DMS79 treated with DMSO at 0.1 percent for 48 hours (cell line): ENCODE measurements around the gene PLEKHA6.

Experiments used
- DNase-seq: peaks from one replicate; lab custom pipeline; 2025; lab: John Stamatoyannopoulos, UW

PLEKHA6 gene

DNA sequence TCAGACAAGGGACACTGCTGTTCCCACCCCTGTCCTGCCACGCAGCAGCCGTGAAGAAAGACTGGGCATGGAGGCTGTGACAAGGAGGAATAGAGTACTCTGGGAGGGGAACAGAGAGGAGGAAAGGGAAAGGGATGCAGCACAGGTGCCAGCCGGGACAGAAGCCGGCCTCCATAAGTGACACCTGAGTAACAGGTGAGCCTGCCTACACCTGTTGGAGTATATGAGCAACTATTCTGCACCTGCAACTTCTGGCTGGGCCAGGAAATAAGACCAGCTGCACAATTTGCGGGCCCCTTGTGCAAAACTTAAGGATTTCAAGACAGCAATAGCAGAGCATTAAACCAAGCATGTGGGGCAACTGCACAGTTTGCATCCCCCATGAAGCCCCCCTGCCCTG is 73.4 kb downstream of the PLEKHA6 start:
- DNase-seq: no peak

DNA sequence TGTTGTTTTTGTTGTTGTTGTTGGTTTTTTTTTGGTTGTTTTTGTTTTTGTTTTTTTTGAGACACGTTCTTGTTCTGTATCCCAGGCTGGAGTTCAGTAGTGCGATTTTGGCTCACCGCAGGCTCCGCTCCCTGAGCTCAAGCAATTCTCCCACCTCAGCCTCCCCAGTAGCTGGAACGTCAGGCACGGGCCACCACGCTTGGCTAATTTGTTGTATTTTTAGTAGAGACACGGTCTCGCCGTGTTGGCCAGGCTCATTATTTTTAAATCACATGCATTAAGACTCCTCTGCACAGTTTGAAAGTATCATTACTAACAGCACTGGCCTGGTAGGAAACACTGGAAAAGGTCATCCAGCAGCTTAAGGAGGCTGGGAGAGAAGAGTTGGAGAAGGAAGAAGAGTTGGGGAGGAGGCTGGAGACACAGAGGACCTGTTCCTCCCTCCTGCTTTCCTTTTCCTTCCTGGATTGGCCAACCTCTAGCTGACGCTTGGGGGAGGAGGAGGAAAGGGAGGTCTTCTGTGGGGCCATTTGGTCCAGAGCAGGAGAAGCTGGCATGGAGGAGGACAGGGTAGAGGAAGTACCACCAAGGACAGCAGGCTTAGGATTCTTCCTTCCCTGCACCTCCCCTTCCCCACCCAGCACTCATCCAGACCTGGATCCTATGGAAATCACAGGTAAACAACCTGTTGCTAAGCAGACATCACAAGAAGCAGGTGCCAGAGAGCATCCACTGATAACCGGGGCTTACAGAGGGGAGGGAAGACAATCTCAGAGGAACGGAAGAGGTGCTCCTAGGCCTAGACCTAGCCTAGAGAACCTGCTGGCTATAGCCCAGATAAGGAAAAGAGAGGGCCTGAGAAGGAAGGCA is 74.1 kb downstream of the PLEKHA6 start:
- DNase-seq: no peak

- no peak for DNase-seq
Observed at GRCh38 chr1:204284929-204285328, 74.8 kb downstream of the PLEKHA6 start.

DNA sequence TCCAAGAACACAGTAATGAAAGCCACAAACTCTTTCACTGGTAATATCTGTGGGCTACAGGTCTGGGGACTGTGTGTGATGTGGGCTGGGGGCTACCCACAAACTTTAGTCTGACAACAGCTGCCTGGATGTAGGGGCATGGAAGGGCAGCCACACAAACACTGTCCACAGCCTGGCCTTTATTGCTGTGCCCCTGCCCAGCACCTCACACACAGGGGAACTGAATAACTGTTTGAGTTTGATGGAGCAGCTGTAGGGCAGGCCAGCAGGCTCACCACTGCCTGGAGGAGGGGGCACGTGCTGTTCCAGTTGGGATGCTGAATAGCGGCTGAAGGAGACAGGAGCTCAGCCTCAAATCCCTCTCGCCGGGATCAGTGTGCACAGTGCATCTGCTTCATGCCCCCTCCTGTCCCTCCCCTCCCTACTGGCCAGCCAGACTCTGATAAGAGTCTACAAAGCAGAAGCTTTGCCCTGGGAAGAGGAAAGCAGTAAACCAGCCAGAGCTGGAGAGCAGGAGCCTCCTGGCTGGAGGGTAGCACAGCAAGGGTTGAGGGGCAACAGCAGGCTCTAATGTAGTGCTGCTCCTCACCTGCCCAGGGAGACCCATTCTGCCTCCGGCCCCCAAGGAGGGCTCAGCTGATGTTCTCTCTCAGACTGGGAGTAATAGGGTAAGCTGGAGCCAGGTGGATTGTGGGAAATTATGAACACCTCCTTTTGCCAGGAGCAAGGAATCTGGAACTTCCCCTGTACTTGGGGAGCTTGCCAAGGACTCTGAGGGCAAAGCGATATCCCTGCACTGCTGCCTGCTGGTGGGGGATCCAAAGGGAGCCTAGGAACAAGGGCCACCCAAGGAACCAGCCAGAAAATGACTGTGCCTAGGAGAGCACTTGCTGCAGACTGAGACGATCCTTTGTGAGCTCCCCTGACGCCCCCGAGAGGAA is 75.7 kb downstream of the PLEKHA6 start:
- DNase-seq: no peak

DNA sequence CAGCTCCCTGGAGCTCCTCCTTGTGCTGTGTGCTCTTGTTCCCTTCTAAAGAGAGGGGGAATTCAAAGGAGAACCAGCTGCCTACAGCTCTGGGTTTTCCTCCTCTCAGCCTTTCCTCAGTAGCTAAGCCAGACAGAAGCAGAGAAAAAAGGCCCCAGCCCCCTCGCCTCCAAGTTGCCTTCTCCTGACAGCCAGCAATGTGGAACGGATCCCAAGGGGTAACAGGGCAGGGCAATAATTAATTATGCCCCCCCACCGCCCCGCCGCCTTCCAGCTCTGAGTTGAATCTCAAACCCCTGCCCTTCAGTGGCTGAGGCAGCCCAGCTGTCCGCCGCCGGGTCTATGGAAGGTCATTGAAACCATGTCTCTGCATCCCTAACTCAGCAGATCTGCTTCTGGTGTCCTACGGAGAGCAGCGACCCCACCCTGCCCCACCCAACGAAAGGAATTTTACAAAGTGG is 76.9 kb downstream of the PLEKHA6 start:
- DNase-seq: no peak

- DNase-seq: no peak
Observed at GRCh38 chr1:204280099-204280961, 79.4 kb downstream of the PLEKHA6 start.

DNA sequence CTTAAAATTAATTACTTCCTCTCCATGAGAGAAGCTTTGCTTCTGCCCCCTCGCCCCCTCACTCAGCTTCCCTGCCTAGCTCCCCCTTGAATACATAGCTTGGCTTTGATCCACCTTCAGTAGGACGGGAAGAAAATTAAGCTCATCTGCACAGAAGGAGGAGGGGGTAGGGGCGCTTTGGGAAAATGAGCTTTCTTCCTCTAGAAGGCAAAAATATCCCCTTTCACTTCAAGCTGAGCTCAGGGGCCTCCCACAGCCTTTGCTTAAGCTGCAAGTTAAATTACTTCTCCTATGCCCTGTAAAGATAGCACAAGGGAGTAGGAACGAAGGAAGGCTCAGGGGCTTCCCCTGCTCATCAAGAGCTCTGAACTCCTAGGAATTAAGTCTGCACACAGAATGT is 80.8 kb downstream of the PLEKHA6 start:
- no peak for DNase-seq

GRCh38 chr1:204278251-204278650 is 81.5 kb downstream of the PLEKHA6 start:
- DNase-seq: no peak

GRCh38 chr1:204277563-204278219 is 82.0 kb downstream of the PLEKHA6 start:
- no peak for DNase-seq

- DNase-seq: no peak
Observed at GRCh38 chr1:204275695-204276370, 83.9 kb downstream of the PLEKHA6 start.

DNA sequence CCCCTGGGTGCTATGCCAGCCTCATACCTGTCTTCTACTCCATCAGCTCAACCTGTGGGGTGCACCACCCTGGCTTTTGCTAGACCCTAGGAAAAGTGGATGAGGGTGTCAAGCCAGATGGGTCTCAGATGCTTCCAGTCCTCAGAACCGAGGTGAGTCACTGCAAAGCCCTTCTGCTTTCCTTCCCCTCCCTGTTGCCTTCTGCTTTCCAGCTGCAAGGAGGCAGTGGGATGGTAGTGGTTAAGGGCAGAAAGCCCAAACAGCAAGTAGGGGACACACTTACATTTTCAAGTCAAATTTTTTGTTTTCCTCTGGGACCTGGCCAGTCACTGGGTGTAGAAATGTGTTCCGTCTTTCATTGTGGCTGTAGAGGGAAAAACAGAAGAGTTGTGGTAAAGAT is 85.3 kb downstream of the PLEKHA6 start:
- no peak for DNase-seq

- no peak for DNase-seq
Observed at GRCh38 chr1:204272505-204272904, 87.2 kb downstream of the PLEKHA6 start.

- DNase-seq: no peak
Observed at GRCh38 chr1:204271970-204272369, 87.8 kb downstream of the PLEKHA6 start.

- DNase-seq: peak; percentile 72
Observed at GRCh38 chr1:204268101-204268500, 91.6 kb downstream of the PLEKHA6 start.

DNA sequence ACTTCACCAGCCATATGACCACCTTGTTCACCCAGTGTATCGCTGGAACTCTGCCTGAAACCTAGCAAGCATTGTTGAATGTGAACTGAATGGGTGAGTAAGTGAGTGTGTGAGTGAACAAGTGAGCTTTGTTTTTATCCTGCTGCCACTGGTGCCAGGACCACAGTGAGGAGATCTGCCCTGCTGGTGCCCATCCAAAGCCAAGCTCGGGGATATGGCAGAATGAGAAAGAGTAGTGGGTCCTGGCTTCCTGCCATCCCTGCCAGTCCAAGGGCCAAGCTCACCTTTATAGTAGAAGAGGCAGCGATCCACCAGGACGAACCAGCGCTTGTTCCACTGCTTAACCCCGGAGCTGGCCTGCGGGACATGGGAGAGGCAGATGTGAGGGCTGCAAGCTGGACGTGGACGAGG is 92.5 kb downstream of the PLEKHA6 start:
- peak; percentile 31 for DNase-seq

- no peak for DNase-seq
Observed at GRCh38 chr1:204266504-204267034, 93.2 kb downstream of the PLEKHA6 start.

DNA sequence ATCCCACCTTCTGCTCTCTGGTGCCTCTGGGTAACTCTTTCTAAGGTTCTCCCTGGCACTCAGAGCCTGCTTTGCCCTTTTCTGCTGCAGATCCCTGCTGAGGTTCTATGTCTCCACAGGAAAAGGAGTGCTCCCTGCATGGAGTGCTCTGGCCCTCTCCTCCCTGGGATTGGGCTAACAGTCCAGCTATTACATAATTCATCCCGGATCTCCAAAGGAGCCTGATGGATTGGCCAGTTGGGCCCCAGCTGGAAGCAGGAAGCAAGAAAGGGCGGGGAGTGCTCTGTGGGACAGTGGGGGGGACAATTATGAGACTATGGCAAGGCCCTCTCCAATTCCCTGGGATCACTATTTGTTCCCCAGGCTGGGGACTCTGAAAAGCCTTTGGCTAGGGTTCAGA is 94.1 kb downstream of the PLEKHA6 start:
- DNase-seq: no peak

GRCh38 chr1:204264805-204265204 is 94.9 kb downstream of the PLEKHA6 start:
- no peak for DNase-seq

GRCh38 chr1:204263254-204263910 is 96.3 kb downstream of the PLEKHA6 start:
- no peak for DNase-seq
